NCI-H1092 treated with DMSO at 0.1 percent for 48 hours (cell line): ENCODE measurements around the gene ZBTB47.

Experiments
- DNase-seq: peaks from one replicate; lab custom pipeline; 2025; lab: John Stamatoyannopoulos, UW

Gene ZBTB47

GRCh38 chr3:42699511-42699971 is 46.0 kb downstream of the ZBTB47 start:
- no peak for DNase-seq

- DNase-seq = no peak
These were observed 47.1 kb downstream of the ZBTB47 start for GRCh38 chr3:42700366-42701288.

GRCh38 chr3:42701371-42702065 is 48.0 kb downstream of the ZBTB47 start:
- no peak for DNase-seq

GRCh38 chr3:42702066-42702951 is 48.8 kb downstream of the ZBTB47 start, which contains the start of gene HHATL:
TSS of gene HHATL (minus strand) at chr3:42702798. CDS start at chr3:42700826, 1,972 bp downstream.
- no peak for DNase-seq

GRCh38 chr3:42702982-42703694 is 49.6 kb downstream of the ZBTB47 start:
- DNase-seq = no peak

DNA sequence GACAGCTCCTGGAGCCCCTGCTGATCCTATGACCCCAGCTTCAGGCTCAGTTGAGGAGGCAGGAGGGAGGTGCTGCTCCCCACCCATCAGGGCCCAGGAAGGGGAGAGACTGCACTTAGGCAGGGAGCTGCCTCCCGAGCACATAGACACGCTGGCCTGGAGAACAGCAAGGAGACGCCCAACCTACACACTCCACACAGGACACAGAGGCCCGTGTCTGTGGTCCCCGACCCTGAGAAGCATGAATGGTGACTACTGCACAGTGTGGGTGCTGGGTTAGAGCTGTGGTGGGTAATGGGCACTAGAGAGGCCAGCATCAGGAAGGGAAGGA is 50.2 kb downstream of the ZBTB47 start:
- DNase-seq = no peak

- no peak for DNase-seq
These were observed 50.8 kb downstream of the ZBTB47 start for GRCh38 chr3:42704136-42704841.

DNA sequence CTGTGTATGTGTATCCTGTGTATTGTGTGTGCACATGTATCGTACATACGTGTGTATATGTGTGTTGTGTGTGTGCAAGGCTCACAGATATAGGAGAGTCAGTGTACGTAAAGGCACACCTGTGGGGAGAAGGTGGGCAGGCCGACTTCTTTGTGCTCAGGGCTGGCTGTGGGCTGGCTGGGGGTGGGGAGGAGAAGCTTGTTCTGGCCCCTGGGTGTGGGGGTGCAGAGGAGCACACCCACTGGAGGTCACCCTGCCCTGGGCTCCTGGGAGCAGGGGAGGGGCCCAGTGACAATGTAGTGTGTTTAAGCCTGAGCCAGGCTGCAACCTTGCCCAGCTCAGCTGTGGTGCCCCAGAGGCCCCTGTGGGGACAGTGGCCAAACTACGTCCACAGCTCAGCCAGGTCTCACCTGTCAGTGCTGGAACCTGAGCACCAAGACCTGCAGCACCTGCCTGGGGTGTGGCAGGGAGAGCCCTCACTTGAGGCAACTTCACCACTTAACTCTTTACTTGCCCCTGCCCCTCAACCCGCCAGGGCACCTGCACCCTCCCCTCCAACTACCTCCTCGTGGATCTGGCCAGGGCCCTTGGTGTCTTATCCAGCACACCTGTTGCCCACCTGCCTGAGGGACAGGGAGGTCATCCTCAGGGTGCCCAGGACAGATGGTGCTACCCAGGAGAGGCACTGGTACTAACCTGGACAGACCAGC is 51.7 kb downstream of the ZBTB47 start:
- no peak for DNase-seq

DNA sequence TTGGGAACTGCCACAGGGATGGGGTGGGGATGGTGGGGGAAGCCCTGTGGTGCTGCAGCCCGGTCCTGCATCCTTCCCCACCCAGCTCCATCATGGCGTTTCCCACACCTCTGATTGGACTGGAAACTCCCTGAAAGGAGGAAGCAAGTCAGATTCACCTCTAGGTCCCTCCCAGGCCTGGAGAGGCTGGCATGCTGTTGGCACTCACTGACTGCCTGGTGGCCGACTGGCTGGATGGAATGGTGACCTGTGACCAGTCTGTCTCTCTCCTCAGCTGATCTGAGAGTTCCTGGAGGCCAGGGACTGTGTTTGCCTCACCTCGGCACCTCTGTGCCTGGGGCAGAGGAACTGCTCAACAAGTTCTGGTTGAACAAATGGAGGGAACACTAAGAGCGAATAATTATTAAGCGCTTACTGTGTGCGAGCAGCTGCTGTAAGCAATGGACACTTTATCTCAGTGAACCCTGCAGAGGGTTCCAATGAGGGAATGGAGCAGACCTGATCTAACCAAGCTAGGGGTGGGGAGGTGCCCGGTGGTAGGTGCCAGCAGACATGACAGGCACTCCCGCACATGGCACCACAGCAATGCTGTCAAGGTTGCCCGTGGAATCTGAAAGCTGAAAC is 52.6 kb downstream of the ZBTB47 start:
- no peak for DNase-seq

DNA sequence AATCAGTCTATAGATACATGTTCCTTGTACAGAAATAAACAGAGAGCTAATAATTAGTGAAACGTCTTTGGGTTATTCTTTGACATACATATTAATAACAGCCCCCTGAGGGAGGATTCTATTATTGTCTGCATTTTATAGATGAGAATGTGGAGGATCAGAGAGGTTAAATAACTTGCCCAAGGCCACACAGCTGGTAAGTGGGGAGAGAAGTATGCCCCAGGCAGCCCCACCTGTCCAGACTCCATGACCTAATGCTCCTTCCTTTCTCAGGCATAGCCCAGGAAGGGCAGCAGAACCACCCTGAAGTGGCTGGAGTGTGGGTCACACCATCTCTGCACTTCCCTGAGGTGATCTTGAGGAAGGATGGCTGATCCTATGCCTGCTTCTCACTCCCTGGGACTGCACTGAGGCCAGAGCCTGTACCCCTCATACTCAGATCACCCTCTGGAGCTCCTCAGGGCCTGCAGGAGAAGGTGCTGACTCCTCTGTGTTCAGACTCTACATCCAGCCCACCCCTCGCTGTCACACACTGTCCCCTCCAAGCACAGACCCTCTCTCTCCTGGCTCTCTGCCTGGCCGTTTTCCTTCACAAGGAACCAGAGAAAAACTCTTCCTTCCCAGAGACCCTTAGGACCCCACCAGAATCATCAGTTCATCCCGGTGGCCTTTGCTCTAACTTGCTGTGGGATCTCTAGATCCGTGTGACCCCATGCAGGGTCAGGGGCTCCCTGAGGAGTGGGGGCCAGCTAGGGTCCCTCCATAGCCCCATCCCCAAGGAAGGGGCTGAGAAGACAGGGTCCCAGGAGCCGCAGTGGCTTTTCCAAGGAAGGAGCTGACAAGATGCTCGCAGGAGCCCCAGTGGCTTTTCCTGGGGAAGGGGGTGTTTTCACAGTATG is 53.5 kb downstream of the ZBTB47 start:
- DNase-seq = no peak

DNA sequence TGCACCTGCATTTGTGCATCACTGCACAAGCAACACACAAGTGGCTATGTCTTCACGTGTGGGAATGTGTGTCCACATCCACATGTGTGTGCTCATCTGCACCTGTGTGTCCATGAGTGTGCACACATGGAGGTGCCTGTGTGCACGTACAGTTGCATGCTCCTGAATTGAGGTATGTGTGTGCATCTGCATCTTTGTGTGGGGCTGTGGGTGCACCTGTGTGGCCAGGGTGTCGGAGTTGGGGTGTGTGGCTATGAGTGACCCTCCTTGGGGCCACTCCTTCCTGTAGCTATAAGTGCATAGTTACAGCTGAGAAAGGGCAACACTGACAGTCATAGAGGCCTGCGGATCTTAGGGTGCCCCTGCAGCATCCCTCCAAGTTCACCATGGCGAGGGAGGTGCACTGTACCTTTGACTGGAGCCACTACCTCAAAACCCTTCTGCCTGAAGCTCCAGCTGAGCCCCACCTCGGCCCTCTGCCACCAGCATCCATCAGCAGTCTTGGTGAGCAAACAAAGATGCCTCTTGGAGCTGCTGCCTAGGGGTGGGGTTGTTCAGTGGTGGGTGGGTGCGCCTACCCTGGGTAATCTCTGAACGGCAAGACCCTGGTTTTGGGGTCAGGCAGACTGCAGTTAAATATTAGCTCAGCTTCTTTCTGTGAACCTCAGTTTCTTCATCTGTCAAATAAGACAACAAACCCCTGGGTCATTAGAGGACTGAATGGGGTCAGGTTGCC is 54.3 kb downstream of the ZBTB47 start:
- no peak for DNase-seq

- DNase-seq = no peak
These were observed 55.2 kb downstream of the ZBTB47 start for GRCh38 chr3:42708611-42709151.

DNA sequence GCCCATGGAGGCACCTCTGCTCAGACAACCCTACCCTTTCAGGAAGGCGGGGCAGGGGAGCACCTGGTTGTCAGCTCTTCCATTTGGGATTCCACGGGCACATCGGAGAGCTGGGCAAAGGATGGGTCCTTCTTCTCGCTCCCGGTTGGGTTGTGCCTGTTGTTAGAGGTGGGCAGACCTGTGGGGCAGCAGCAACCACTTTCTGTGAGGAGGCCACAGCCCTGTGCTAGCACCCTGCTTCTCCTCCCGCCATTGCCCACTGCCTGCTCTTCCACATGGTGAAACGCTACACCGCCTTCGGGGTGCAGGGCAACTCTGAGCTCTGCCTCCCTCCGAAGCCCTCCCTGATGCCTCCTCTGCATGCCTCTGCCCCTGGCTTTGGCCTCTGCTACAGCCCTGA is 56.1 kb downstream of the ZBTB47 start:
- DNase-seq = no peak

- no peak for DNase-seq
These were observed 57.0 kb downstream of the ZBTB47 start for GRCh38 chr3:42710323-42711021.

- no peak for DNase-seq
These were observed 58.2 kb downstream of the ZBTB47 start for GRCh38 chr3:42711491-42712343.

- no peak for DNase-seq
These were observed 58.8 kb downstream of the ZBTB47 start for GRCh38 chr3:42712344-42712648.
